KMS-11 (cell line): ENCODE data around the gene FN3K.

Source experiments
- H2AFZ ChIP-seq: fragments of 200-600 bp; sonication (generic); 2 replicates; pipeline ENCODE4 v1.6.1; 2016; ENCODE audit warnings: antibody characterized with exemption, mixed run types, low read depth
- H3K27ac ChIP-seq: fragments of 200-600 bp; sonication (generic); 2 replicates; pipeline ENCODE4 v1.6.1; 2016; ENCODE audit warnings: mild to moderate bottlenecking, mixed run types
- H3K27me3 ChIP-seq: fragments of 200-600 bp; sonication (generic); 2 replicates; pipeline ENCODE4 v1.6.1; 2017; ENCODE audit warnings: mild to moderate bottlenecking, low read depth, mixed run types, moderate library complexity; ENCODE audit not compliant: insufficient read depth
- H3K36me3 ChIP-seq: fragments of 200-600 bp; sonication (generic); 2 replicates; pipeline ENCODE4 v1.6.1; 2017; ENCODE audit warnings: mild to moderate bottlenecking, mixed run types; ENCODE audit not compliant: insufficient read depth
- H3K4me1 ChIP-seq: fragments of 200-600 bp; sonication (generic); 2 replicates; pipeline ENCODE4 v1.6.1; 2016; ENCODE audit warnings: mild to moderate bottlenecking, low read depth, mixed run types; ENCODE audit not compliant: poor library complexity, severe bottlenecking
- H3K4me2 ChIP-seq: fragments of 200-600 bp; sonication (generic); 2 replicates; pipeline ENCODE4 v1.7.0; 2016; ENCODE audit warnings: mild to moderate bottlenecking, mixed run types
- H3K4me3 ChIP-seq: fragments of 200-600 bp; sonication (generic); IDR thresholded peaks from 2 replicates; pipeline ENCODE4 v1.6.1; 2017; ENCODE audit warnings: low read depth, low read length, mixed read lengths; ENCODE audit not compliant: insufficient read depth
- H3K79me2 ChIP-seq: fragments of 200-600 bp; sonication (generic); 2 replicates; pipeline ENCODE4 v1.6.1; 2016; ENCODE audit warnings: low read depth, mixed run types; ENCODE audit not compliant: insufficient read depth
- H3K9ac ChIP-seq: fragments of 200-600 bp; sonication (generic); 2 replicates; pipeline ENCODE4 v1.6.1; 2016; ENCODE audit warnings: mild to moderate bottlenecking, mixed run types
- H4K20me1 ChIP-seq: fragments of 200-600 bp; sonication (generic); 2 replicates; pipeline ENCODE4 v1.6.1; 2016; ENCODE audit warnings: mild to moderate bottlenecking, mixed run types; ENCODE audit not compliant: insufficient read depth
- CTCF ChIP-seq: fragments of 200-600 bp; sonication (generic); conservative IDR thresholded peaks from 2 replicates; pipeline ENCODE4 v1.6.1; 2017; ENCODE audit warnings: low read depth, mild to moderate bottlenecking, antibody characterized with exemption, low read length, moderate library complexity, mixed read lengths

The FN3K gene

GRCh38 chr17:82795615-82796014, 60.2 kb downstream of the FN3K start:
- no peak overlapping the region for H3K4me3 ChIP-seq
- H3K79me2 ChIP-seq = no peaks in the 10 kb centered on the region
- no peak overlapping the region for H3K27ac ChIP-seq
- H3K4me2 ChIP-seq = no peak overlapping the region
- H3K27me3 ChIP-seq = no peaks in the 10 kb centered on the region
- H3K4me1 ChIP-seq = no peaks in the 10 kb centered on the region
- TF ChIP-seq CTCF = no peak
- no peak overlapping the region for H3K9ac ChIP-seq
- no peaks in the 10 kb centered on the region for H3K36me3 ChIP-seq
- no peak overlapping the region for H2AFZ ChIP-seq
- H4K20me1 ChIP-seq = no peaks in the 10 kb centered on the region

GRCh38 chr17:82797061-82797460, 61.6 kb downstream of the FN3K start:
- Histone ChIP-seq H2AFZ (no peak overlapping the region), H3K36me3 (no peaks in the 10 kb centered on the region)
- no peak for TF ChIP-seq CTCF

GRCh38 chr17:82798752-82799151, 63.3 kb downstream of the FN3K start:
- H3K4me3 ChIP-seq = no peak overlapping the region
- H3K27ac ChIP-seq = no peak overlapping the region
- no peak overlapping the region for H3K9ac ChIP-seq
- no peak overlapping the region for H2AFZ ChIP-seq
- 0 out of 2 replicates have a peak, but pooled peaks cover 4% of the 10 kb centered on the region for H4K20me1 ChIP-seq
- H3K79me2 ChIP-seq = no peaks in the 10 kb centered on the region
- H3K36me3 ChIP-seq = no peaks in the 10 kb centered on the region
- no peak for TF ChIP-seq CTCF
- H3K4me1 ChIP-seq = no peaks in the 10 kb centered on the region
- H3K4me2 ChIP-seq = no peak overlapping the region
- no peaks in the 10 kb centered on the region for H3K27me3 ChIP-seq

More at GRCh38 chr17:82797061-82797460, 61.6 kb downstream of the FN3K start:
- 0 out of 2 replicates have a peak, but pooled peaks cover under 1% of the 10 kb centered on the region for H4K20me1 ChIP-seq
- H3K27me3 ChIP-seq = no peaks in the 10 kb centered on the region
- H3K27ac ChIP-seq = no peak overlapping the region
- no peak overlapping the region for H3K4me2 ChIP-seq
- no peak overlapping the region for H3K9ac ChIP-seq
- H3K4me1 ChIP-seq = no peaks in the 10 kb centered on the region
- H3K79me2 ChIP-seq = no peaks in the 10 kb centered on the region
- H3K4me3 ChIP-seq = no peak overlapping the region

GRCh38 chr17:82799591-82799990, 64.2 kb downstream of the FN3K start:
- H2AFZ ChIP-seq = no peak overlapping the region
- H3K27ac ChIP-seq = no peak overlapping the region
- 0 out of 2 replicates have a peak, but pooled peaks cover 4% of the 10 kb centered on the region for H4K20me1 ChIP-seq
- H3K27me3 ChIP-seq = no peaks in the 10 kb centered on the region
- H3K79me2 ChIP-seq = no peaks in the 10 kb centered on the region
- no peak for TF ChIP-seq CTCF
- H3K4me3 ChIP-seq = no peak overlapping the region
- no peaks in the 10 kb centered on the region for H3K4me1 ChIP-seq
- no peaks in the 10 kb centered on the region for H3K36me3 ChIP-seq
- no peak overlapping the region for H3K4me2 ChIP-seq
- no peak overlapping the region for H3K9ac ChIP-seq
